ENCODE results near the gene RGR.

GRCh38 chr10:84233940-84234339, 10.9 kb upstream of the RGR start:
- TF ChIP-seq CTCF (IDR thresholded peaks at IDR 0.05) (no peak), POLR2A (IDR thresholded peaks at IDR 0.05) (no peak)

Measured in body of pancreas (tissue), 4 donors.